Ishikawa (cell line): ENCODE measurements around the gene C1GALT1C1L.

Experiments used
- CEBPB ChIP-seq: IDR thresholded peaks from 2 replicates; pipeline ENCODE4 v1.6.1; 2012
- CREB1 ChIP-seq: IDR thresholded peaks from 2 replicates; pipeline ENCODE4 v1.6.1; 2012; ENCODE audit warnings: low read depth
- EGR1 ChIP-seq: IDR thresholded peaks from 2 replicates; pipeline ENCODE4 v1.6.1; 2012
- EP300 ChIP-seq: IDR thresholded peaks from 2 replicates; pipeline ENCODE4 v1.6.1; 2012; ENCODE audit warnings: borderline replicate concordance
- FOXM1 ChIP-seq: IDR thresholded peaks from 2 replicates; pipeline ENCODE4 v1.6.1; 2012; ENCODE audit warnings: low read depth, borderline replicate concordance
- MAX ChIP-seq: IDR thresholded peaks from 2 replicates; pipeline ENCODE4 v1.6.1; 2012
- NFIC ChIP-seq: IDR thresholded peaks from 2 replicates; pipeline ENCODE4 v1.6.1; 2012
- RAD21 ChIP-seq: IDR thresholded peaks from 2 replicates; pipeline ENCODE4 v1.6.1; 2012; ENCODE audit warnings: low read depth
- REST ChIP-seq: IDR thresholded peaks from 2 replicates; pipeline ENCODE4 v1.6.1; 2012; ENCODE audit warnings: low read depth, mild to moderate bottlenecking
- TAF1 ChIP-seq: IDR thresholded peaks from 2 replicates; pipeline ENCODE4 v1.6.1; 2012; ENCODE audit warnings: low read depth, mild to moderate bottlenecking
- TCF12 ChIP-seq: IDR thresholded peaks from 2 replicates; pipeline ENCODE4 v1.6.1; 2012; ENCODE audit warnings: low read depth
- TEAD4 ChIP-seq: IDR thresholded peaks from 2 replicates; pipeline ENCODE4 v1.6.1; 2012
- USF1 ChIP-seq: IDR thresholded peaks from 2 replicates; pipeline ENCODE4 v1.6.1; 2012
- YY1 ChIP-seq: IDR thresholded peaks from 2 replicates; pipeline ENCODE4 v1.6.1; 2012; ENCODE audit warnings: low read depth
- ZBTB7A ChIP-seq: IDR thresholded peaks from 2 replicates; pipeline ENCODE4 v1.6.1; 2012; ENCODE audit warnings: low read depth

C1GALT1C1L gene

GRCh38 chr2:43708891-43709290 lies 32.7 kb upstream of the C1GALT1C1L start:
- TF ChIP-seq TCF12 (no peak), ZBTB7A (no peak), RAD21 (no peak), EP300 (no peak), TEAD4 (no peak), TAF1 (no peak), CEBPB (no peak), MAX (no peak), FOXM1 (no peak), CREB1 (no peak), USF1 (no peak), YY1 (no peak), EGR1 (no peak), NFIC (no peak), REST (no peak)

- TF ChIP-seq NFIC (no peak), REST (no peak), CREB1 (no peak), CEBPB (no peak), USF1 (no peak), EGR1 (no peak), ZBTB7A (no peak), YY1 (no peak), RAD21 (no peak), TCF12 (no peak), FOXM1 (no peak), EP300 (no peak), MAX (no peak), TEAD4 (no peak), TAF1 (no peak)
Measured at GRCh38 chr2:43708178-43708577, 31.9 kb upstream of the C1GALT1C1L start.

GRCh38 chr2:43707255-43708015 lies 31.2 kb upstream of the C1GALT1C1L start:
- TF ChIP-seq EGR1 = no peak
- no peak for TF ChIP-seq MAX
- no peak for TF ChIP-seq CREB1
- no peak for TF ChIP-seq RAD21
- no peak for TF ChIP-seq TAF1
- TF ChIP-seq CEBPB = no peak
- TF ChIP-seq REST = no peak
- TF ChIP-seq USF1 = no peak
- TF ChIP-seq TCF12 = no peak
- TF ChIP-seq YY1 = no peak
- no peak for TF ChIP-seq EP300
- no peak for TF ChIP-seq NFIC
- TF ChIP-seq TEAD4 = no peak
- no peak for TF ChIP-seq FOXM1
- TF ChIP-seq ZBTB7A = no peak
